ENCODE results near the gene TECTB. TPM values are rescaled to one million over a fixed set of nuclear protein-coding genes. Genes with fewer than 3 reads are reported as not detected.

Gene TECTB
- total RNA-seq, 1 experiment from 2014 or later = not detected

DNA sequence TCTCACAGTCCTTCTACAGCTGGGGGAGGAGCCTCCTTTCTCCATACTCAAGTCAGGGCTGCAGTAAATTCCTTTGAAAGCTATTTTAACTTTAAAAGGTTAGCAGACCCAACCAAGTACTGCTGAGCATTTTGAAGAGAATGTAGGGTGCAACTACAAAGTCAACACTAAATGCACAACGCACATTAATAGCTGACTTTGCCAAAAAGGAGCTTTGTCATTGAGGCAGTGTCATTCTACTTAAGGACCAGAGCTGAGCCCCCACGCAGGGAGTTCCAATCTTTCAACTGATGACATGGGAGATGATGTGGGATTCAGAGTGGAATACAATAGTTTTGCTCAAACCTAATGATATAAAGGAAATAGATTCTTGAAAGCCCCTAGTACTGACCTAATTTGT lies 20.3 kb downstream of the TECTB start:
- TF ChIP-seq, protein P1, sequence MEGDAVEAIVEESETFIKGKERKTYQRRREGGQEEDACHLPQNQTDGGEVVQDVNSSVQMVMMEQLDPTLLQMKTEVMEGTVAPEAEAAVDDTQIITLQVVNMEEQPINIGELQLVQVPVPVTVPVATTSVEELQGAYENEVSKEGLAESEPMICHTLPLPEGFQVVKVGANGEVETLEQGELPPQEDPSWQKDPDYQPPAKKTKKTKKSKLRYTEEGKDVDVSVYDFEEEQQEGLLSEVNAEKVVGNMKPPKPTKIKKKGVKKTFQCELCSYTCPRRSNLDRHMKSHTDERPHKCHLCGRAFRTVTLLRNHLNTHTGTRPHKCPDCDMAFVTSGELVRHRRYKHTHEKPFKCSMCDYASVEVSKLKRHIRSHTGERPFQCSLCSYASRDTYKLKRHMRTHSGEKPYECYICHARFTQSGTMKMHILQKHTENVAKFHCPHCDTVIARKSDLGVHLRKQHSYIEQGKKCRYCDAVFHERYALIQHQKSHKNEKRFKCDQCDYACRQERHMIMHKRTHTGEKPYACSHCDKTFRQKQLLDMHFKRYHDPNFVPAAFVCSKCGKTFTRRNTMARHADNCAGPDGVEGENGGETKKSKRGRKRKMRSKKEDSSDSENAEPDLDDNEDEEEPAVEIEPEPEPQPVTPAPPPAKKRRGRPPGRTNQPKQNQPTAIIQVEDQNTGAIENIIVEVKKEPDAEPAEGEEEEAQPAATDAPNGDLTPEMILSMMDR (conservative IDR thresholded peaks at IDR 0.05; ENCODE audit: low read depth, low read length) = no peak
- no peak for TF ChIP-seq EZH2 (IDR thresholded peaks at IDR 0.05; ENCODE audit: low read length, unreplicated experiment)
- no peak for TF ChIP-seq EZH2phosphoT487 (IDR thresholded peaks at IDR 0.05; ENCODE audit: borderline replicate concordance, low read length)
- Histone ChIP-seq H3K4me3 (ENCODE audit: low read length) (no peak overlapping the region), H3K36me3 (ENCODE audit: low read depth, low read length) (no peaks in the 10 kb centered on the region), H4K20me1 (ENCODE audit: low read length) (no peaks in the 10 kb centered on the region), H3K27me3 (ENCODE audit: low read length) (peaks cover 4% of the 10 kb centered on the region; the same call in 1 of the 2 replicates), H3K4me2 (ENCODE audit: low read length) (no peak overlapping the region), H3K4me1 (ENCODE audit: insufficient read depth, low read length) (peaks cover 11% of the 10 kb centered on the region), H3K9me3 (ENCODE audit: low read length) (no peaks in the 10 kb centered on the region), H3K9ac (ENCODE audit: low read length) (no peak overlapping the region), H2AFZ (ENCODE audit: low read length) (no peak overlapping the region), H3K27ac (ENCODE audit: low read length) (no peak overlapping the region), H3F3A (ENCODE audit: low read length, unreplicated experiment) (no peaks in the 10 kb centered on the region), H3K9me2 (replicated peaks; ENCODE audit: low read length) (no peaks in the 10 kb centered on the region), H3K79me2 (ENCODE audit: low read length) (no peaks in the 10 kb centered on the region)
- DNase-seq (no peak), ATAC-seq (no peak)
- CTCF ChIA-PET = no interaction called here
- no TSS peak for BruUV-seq (replicated peaks)
- POLR2A ChIA-PET (ENCODE audit: unreplicated experiment) = no interaction called here
- intact Hi-C loops (cut with micrococcal nuclease) = no loop called here

DNA sequence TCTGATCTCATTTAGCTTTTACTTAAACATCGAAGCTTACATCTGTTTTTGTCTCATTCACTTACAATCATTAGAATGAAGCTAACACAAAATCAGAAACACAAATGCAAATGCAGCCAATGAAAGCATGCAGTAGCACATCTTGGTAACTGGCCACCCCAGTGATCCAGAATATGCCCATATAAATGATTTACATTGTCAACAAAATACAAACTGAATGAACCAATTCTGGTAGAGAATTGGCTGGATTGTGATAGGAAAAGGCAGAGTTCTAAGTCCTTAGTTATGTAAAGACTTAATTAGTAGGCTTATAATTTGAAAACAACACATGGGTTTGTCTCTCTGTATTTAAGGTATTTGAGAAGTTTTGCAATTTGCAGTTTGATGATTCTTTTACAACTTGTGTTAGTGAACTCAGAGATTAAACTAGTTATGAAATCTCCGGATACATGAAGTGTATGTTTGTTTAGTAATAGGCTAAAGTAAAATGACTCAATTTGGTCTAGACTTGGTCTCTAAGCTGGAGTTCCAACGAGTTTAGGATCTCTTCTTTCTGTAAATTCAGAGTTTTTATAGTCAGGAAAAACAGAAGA lies 21.2 kb downstream of the TECTB start:
- intact Hi-C loops (cut with micrococcal nuclease) = no loop called here
- ATAC-seq (peak; percentile 35; the same call in 1 of the 2 replicates), DNase-seq (peak; percentile 32)
- BruUV-seq (replicated peaks) = no TSS peak
- no peaks in the 10 kb centered on the region for H3K79me2 ChIP-seq (ENCODE audit: low read length)
- peaks cover 11% of the 10 kb centered on the region for H3K4me1 ChIP-seq (ENCODE audit: insufficient read depth, low read length)
- ChIA-PET POLR2A (ENCODE audit: unreplicated experiment) (no interaction called here), CTCF (no interaction called here)
- no peaks in the 10 kb centered on the region for H3F3A ChIP-seq (ENCODE audit: low read length, unreplicated experiment)
- no peak overlapping the region for H3K4me3 ChIP-seq (ENCODE audit: low read length)
- H3K9ac ChIP-seq (ENCODE audit: low read length) = no peak overlapping the region
- no peak overlapping the region for H2AFZ ChIP-seq (ENCODE audit: low read length)
- no peaks in the 10 kb centered on the region for H3K36me3 ChIP-seq (ENCODE audit: low read depth, low read length)
- no peaks in the 10 kb centered on the region for H3K9me2 ChIP-seq (replicated peaks; ENCODE audit: low read length)
- peak overlapping the region; percentile 6; the same call in 1 of the 2 replicates for H3K4me2 ChIP-seq (ENCODE audit: low read length)
- H4K20me1 ChIP-seq (ENCODE audit: low read length) = no peaks in the 10 kb centered on the region
- TF ChIP-seq EZH2 (IDR thresholded peaks at IDR 0.05; ENCODE audit: low read length, unreplicated experiment) = no peak
- TF ChIP-seq, protein P1 (conservative IDR thresholded peaks at IDR 0.05; ENCODE audit: low read depth, low read length) = no peak
- no peak for TF ChIP-seq EZH2phosphoT487 (IDR thresholded peaks at IDR 0.05; ENCODE audit: borderline replicate concordance, low read length)
- H3K27me3 ChIP-seq (ENCODE audit: low read length) = no peaks in the 10 kb centered on the region
- H3K9me3 ChIP-seq (ENCODE audit: low read length) = no peaks in the 10 kb centered on the region
- H3K27ac ChIP-seq (ENCODE audit: low read length) = no peak overlapping the region

DNA sequence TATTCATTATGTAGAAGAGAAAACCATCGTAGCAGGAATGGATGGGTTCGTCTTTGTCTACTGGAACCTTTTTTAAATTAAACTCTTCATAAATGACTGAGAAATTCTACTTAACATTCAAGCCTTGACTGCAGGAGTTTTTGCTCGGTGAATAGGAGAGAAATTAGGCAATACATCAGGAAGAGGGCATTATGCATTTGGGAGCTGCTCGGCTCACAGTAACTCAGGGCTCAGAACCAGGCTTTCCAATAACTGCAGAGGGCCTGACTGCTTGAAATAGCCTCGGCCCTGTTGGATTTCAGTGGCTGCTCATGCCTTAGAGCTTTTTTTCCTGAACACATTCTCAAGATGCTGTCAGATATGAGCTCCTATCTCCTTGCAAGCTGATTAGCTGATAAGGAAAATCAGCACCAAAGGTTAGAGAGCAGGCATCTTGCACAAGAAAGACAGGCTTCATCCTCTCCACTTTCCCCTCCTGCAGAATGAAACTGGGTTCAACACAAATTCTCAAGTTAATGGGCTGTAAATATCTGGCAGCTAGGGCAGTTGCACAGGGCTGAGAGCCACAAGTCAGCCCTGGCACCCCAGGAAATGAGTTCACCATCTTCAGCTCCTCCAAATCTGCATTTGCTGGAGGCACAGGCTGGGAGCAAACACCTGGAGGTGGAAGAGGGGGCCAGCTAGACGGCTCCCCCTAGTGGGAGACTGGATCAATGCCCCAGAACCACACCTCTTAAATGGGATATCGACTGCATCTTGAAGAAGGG lies 24.3 kb downstream of the TECTB start:
- no peak for TF ChIP-seq EZH2phosphoT487 (IDR thresholded peaks at IDR 0.05; ENCODE audit: borderline replicate concordance, low read length)
- TF ChIP-seq, protein P1 (conservative IDR thresholded peaks at IDR 0.05; ENCODE audit: low read depth, low read length) = peak; percentile 81
- TF ChIP-seq EZH2 (IDR thresholded peaks at IDR 0.05; ENCODE audit: low read length, unreplicated experiment) = no peak
- Histone ChIP-seq H3K36me3 (ENCODE audit: low read depth, low read length) (no peaks in the 10 kb centered on the region), H2AFZ (ENCODE audit: low read length) (no peak overlapping the region), H3K4me2 (ENCODE audit: low read length) (no peak overlapping the region), H3K27me3 (ENCODE audit: low read length) (no peaks in the 10 kb centered on the region), H3K27ac (ENCODE audit: low read length) (no peak overlapping the region), H3K9me2 (replicated peaks; ENCODE audit: low read length) (no peaks in the 10 kb centered on the region), H4K20me1 (ENCODE audit: low read length) (no peaks in the 10 kb centered on the region), H3K9ac (ENCODE audit: low read length) (no peak overlapping the region), H3K79me2 (ENCODE audit: low read length) (no peaks in the 10 kb centered on the region), H3F3A (ENCODE audit: low read length, unreplicated experiment) (no peaks in the 10 kb centered on the region), H3K9me3 (ENCODE audit: low read length) (no peaks in the 10 kb centered on the region), H3K4me1 (ENCODE audit: insufficient read depth, low read length) (peaks cover 11% of the 10 kb centered on the region), H3K4me3 (ENCODE audit: low read length) (no peak overlapping the region)
- POLR2A ChIA-PET (ENCODE audit: unreplicated experiment) = no interaction called here
- no TSS peak for BruUV-seq (replicated peaks)
- intact Hi-C loops (cut with micrococcal nuclease) = no loop called here
- DNase-seq (peak; percentile 51), ATAC-seq (peak; percentile 71)
- CTCF ChIA-PET = interaction anchor here (0.9 kb wide), 1 partner anchor 127 kb away, joined by 5 read pairs; no protein-coding TSS in a partner anchor

All from PC-3 (cell line).